GM21528 (cell line): Measurements from ENCODE around the gene SHB.

Source experiments
- ATAC-seq: cut with Tn5 transposase; IDR thresholded peaks from one replicate; pipeline ENCODE4 v1.9.1; 2021; ENCODE audit warnings: mild to moderate bottlenecking, moderate library complexity; ENCODE audit not compliant: unreplicated experiment, low FRiP score

The SHB gene

DNA sequence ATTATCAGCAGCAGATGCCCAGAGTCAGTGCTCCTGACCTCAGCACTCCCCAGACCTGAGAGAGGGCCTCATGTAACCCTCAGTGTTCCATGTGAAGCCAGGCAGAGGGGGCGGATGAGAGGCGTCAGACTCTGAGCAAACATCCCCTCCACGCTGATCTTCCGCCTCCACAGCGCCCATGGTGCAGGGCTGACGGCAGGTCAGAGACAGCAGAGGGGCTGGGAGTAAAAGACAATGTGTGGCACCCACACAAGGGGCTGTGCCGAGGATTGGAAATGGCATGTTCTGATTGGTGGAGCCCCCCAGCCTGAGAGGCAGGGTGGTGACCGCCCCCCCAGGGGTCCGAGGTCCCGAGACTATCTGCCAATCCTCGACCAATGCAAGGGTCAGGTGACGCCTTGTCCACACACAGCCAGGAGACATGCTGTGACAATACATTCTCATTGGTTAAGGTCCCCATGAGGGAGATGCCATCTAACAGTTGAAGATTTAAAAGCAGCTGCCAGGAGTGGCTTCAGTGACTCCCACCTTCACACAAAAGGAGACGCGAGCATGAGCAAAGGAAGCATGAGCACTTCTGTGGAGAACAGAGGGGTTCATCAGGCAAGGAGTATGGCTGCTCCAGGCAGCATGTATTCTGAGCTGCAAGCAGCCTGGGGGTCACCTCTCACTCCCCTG, 145.8 kb downstream of the SHB start:
- no peak for ATAC-seq

DNA sequence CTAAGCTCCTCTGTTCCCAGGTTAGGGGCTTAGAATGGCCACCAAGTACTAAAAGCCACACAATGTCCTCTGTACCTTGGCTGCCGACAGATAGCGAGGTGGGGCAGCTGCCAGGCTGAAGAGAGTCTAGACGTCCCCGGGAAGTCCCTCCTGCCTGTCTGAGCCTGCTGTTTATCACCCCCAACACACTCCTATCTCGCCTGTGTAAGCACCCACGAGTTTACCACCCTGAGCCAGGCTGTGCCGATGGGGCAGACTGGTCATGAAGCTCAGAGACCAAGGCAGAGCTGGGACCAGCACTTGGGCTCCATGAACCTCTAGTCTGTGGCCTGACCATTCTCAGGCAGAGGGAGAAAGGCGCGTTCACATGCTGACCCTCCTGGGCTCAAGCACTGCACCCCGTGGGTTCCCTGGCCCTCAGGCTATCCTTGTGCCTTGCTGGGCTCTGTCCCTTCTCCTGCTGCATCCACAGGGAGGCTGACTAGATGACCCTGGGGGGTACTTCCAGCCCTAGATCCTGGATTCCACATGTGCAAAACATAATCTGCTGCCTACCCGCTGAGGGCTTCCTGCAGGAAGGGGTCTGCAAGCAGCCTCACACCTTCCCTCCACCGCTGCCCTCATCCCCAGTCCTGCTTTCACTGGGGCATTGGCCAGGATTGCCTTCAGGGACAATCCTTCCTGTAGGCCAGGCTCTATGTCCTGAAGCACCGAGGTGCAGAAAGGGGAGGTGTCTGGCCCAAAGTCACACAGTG, 146.5 kb downstream of the SHB start:
- ATAC-seq, result no peak

DNA sequence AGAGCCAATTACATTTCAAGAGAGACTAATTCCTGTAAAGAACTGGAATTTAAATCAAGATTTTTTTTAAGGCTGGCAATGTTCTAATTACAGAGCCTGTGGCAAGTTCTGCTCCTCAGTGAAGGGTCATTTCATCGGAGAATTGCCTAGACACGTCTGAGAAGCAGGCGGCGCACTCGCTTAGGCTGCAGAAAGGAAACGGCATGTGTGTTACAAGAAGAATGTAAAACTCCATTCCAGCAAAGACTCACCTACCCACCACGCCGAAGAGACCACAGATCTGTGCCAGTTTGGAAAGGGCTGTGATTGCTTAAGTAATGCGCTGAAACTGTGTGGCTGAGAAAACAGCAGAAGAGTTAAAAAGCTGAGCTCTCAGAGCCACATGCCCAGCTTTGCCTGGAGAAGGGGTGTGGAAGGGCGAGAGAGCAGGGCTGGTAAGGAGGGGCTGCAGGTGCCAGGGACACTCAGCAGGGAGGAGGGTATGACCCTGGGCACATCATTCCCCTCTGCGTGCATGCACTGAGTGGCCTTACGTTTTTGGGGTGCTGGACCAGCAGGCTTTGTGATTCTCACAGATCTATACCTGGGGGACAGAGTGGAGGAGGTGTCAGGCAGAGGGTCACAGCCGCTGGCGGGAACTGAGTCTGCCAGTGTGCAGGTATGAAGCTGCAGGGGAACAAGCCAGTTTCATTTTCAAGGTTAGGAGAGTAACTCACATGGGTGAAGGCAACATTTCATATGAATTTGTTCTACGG, 147.3 kb downstream of the SHB start:
- no peak for ATAC-seq

DNA sequence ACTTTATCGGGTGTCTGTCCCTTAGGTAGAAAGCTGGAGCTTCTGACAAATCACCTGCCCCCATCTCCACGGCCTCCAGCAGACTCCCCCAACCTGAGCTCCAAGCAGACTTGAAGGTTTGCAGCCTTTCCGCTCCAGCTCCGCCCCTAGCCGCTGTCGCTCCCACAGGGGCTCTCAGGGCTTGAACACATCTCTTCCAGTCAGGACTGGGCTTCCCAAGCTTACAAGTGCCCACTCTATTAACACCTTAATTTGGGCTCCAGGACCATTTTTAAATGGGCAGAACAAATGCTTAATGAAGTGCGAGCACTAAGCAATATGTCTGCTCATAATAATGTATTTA, 147.9 kb downstream of the SHB start:
- no peak for ATAC-seq

DNA sequence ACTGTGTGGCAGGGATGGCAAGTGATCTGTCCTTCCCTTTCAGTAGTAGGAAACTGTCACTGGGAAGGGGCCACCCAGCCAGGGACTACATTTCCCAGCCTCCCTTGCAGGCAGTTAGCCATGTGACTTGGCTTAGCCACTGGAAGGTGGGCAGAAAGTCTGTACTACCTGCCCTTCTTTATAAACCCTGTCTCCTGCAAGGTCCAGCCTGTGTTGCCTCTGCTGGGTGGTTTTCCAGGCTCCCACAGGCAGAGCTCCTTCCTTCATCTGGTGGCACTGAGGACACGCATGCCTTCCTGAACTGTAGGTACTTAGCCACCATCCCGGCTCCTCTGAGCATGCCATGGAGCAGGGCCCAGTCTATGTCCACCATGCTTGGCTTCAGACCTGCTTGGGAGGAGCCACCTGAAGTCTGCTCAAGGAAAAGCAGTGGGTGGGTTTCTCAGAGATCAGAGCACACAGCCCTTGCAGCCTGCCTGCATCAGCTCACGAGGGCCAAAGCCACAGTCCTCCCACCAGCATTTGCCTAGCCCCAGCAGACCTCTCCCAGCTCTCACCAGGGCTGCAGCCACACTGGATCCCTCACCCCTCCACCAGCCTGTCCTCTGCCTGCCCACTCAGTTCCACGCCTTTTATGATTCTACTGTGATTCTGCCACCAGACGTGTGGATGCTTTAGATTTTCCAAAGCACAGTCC, 148.4 kb downstream of the SHB start:
- ATAC-seq, result no peak

DNA sequence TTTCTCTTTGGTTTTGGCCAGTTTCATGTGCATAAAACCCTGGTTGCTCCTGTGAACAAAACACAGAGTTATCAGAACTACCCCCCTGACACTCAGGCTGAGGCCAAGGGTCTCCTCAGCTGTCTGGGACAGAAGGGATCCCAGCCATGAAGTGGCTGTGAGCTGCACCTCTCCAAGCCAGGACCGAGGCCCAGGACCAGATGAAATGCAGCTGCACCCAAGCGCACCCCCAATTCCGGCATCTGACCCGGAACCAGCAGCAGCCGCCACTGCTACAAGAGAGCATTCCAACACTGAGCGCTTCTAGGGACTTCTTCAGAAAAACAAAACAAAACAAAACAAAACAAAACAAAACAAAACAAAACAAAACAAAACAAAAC, 149.1 kb downstream of the SHB start:
- no peak for ATAC-seq

DNA sequence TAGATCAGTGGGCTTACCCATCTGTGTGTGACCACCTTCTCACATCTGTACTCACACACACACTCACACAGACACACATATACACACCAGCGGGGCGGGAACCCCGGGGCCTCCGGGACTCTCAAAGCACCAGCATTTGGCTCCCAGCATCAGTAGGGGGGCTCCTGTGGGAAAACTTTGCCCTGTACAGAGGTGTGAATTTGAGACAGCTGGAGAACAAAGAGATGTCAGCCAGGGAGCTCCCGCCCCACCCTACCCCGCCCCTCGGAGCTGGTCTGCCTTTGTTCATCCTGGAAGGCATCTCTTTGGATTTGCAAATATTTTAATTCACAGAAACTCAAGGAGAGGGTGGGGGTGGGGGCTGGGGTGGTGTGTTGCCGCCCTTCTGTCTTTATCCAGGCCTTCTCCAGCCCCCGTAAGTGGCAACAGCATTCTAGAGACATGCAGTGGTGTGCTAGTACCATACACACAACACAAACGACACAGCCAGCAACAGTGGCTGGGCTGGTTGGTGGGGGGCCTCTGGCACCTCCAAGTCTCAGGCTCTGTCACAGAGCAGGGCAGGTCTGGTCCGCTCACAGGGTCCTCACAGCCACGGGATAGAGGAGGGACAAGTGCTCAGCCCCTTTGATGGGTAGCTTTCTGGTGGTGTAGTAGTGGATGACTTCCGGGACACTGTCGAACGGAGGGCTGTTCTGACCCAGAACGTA, 149.6 kb downstream of the SHB start:
- no peak for ATAC-seq

DNA sequence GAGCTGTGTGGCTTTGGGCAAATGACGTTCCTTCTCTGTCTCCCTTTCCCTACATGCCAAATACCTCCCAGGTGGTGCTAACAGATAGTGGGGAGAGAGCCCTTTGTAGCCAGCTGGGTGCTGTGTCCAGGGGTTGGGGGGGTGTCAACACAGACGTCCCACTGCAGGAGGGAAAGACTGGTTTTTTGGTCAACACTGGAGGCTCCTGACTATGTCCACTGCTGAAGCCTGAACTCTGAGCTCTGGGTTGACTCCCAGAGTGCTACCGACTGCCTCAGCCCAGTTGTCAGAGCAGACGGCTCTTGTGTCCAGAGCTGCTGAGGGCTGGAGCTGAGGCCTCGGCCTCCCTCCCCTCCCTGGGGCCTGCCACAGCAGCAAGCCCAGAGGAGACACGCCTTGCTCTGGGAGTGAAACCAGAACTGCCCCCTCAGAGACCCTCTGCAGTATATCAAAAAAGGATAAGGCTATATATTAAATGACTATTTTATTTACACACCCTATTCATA, 150.3 kb downstream of the SHB start:
- ATAC-seq, result no peak

DNA sequence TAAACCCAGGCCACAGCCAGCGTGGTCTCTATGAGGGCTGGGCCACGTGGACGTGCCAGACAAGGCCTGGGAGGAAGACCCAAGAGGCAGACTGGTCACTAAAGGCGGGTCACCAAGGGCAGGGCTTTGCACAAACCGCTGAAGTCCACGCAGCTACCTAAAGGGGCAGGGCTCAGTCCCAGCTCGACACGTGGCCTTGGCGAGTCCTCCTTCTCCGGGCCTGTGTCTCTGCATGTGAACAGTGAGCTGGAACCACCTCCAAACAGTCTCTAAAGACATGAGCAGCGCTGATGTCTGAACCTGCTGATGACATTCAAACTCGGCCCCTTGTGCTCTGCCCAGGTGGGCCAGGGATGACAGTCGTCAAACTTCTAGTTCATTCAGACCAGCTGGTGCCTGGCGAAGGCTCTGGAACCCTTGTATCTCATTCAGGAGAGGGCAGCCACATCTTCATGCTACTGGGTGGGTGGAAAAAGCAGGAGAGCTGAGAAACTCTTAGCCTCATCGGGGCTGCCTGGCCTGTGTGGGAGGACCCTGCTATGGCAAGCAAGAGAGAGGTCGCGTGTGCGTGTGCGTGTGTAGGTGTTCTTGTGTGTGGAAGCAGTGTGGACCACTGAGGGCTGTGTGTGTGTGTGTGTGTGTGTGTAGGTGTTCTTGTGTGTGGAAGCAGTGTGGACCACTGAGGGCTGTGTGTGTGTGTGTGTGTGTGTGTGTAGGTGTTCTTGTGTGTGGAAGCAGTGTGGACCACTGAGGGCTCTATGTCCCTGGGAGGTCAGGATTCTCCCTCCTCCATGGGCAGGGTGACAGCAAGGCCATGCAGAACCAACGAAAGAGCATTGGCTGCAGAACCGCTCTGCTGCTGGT, 151.0 kb downstream of the SHB start:
- ATAC-seq, result no peak

DNA sequence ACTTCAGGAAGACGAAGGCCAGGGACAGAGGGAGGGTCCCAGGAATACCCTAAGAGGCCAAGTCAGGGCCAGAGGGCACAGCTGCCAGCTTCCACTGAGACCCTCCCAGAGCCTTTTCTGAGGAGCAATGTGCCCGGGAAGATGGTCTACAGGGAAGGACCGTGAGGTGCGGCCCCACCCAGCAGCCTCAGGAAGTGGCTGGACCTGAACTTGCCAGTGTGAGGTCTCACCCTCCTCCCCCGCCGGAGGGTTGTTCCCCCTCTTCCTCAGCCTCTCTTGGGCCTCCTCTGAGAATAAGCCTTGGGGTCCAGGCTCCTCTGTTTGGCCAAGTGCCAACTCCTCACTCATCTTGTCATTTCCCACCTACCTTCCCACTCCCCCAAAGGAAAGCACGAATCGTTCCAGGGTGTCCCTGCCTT, 151.7 kb downstream of the SHB start:
- ATAC-seq, result no peak

DNA sequence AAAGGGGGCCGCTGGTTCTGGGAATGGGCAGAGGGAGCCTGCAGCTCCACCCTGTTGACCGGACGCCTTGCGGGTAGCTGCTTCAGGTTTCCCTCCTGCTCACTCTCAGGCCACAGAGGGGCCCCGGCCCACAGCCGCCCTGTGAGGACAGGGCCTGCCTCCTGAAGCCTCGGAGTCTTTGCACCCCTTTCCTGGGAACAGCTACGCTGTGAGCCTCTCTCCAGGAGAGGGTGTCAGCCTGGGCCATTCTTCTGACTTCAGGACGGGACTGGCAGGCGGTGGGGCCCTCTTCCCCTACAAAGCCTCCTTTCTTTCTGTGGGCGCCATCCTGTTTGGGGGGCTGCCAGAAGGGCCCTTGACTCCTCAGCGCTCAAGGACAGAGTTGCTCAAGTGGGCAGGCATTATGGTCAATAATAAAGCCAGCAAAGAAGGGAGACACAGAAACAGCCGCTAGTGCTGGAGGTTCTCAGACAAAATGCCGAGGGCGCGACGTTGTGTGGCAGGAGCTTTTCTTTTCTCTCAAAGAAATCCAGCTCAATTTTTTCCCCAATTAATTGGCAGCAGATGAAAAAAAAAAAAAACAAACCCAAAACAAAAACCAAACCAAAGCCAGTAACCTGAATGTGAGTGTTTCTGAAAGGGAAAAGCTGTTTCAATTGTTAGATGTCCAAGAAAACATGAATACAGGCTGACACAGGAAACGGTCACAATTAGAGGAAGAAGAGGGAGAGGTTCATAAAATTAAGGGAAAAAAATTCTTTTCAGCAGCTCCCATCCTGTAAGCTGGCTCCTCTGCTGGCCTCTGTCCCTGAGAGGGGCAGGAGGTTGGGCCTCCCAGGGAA, 152.3 kb downstream of the SHB start:
- ATAC-seq, result no peak

DNA sequence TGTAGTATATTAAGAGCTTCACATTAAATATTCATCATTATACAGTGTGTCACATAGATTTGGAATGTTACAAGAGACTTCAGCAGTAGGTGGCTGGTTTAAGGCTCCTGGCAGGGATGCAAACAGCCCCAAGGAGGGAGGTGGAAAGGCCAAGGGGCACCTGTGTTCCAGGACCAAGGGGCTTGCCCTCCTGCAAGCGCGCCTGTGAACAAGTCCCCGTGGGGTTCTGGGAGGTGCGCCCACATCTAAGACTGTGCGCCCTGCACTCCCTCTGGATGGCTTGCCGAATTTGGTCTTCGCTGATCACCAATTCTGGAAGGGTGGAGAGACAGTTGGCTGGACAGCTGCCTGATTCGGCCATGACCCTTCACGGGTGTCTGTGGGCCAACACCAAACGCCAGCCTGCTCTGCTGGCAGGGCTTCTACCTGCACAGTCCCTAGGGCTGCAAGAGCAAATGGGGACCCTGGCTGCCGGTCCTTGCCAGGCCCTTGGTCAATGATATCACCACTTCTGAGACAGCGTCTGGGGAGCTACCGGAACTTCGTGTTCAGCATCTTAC, 153.0 kb downstream of the SHB start:
- ATAC-seq, result no peak

DNA sequence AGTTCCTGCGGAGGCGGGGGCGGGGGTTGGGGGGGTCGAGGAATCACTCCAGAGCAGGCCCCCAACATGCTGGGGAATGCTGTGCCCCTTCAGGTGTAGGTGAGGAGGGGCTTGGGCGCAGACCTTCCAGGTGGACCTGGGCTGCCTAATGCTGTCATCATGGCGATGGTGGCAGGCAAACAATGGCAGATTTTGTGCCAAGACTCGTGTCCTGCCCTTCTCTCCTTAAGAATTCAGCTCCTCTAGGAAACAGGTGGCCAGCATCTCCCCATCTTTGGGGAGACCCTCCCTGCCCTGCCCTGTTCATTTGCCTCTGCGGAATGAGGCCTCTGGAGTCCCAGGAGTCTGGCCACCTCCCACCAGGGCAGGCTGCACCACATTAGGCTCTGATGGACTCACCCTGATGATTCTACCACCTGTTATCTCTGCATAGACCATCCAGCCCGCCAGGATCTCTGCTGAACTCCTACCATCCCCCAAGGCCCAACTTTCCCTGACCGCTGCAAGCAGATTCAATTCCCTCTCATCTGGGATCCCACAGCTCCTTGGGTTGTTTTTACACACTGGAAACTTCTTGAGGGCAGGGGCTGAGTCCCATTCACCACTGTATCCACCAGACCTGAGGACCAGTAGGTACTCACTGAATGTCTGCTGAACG, 154.2 kb downstream of the SHB start:
- no peak for ATAC-seq

DNA sequence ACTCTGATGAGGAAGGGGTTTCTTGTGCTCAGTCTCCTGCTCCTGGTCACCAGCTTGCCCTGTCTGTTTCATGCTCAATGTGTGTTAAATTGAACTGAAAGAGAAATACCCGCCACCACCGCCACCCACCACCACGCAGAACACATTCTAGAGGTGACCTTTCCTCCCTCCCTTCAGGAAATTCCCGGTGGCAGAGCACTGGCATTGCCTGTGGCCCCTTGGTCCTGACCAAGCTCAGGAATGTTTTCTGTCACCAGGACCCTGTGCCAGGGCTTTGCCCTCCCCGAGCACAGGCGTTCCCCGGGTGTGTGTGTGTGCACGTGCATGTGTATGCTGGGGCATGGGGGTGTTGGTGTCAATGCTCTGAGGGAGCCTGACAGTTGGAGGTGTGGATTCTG, 154.9 kb downstream of the SHB start:
- ATAC-seq, result no peak

DNA sequence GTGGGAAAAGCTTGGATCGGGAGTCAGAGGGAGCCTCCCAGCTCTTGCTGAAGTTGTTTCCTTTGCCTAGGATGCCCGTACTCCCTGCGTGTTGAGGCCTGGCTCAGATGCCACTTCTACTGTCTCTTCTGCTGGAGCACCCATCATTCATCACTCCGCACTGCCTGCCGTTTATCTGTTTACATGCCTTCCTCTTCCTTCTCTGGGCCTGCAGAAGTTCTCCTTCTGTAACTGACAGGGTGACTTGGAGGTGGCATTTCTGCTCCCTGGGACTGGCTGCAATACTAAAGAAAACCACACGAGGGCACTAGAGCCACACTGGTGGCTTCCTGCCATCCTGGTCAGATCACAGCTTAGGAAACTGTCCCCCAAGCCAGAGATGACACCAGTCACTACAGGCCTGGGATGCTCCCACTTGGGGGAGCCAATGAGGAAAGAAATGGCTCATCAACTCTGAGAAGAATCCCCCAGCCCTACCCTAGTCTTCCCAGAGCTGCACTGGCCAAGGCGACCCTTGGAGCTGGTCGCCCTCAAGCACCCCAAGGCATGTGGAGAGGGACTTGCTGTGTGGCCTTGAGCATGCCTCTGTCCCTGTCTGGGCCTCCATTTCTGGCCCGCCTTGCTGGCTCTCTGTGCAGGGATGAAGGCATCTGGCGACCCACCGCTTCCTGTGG, 155.4 kb downstream of the SHB start:
- peak; percentile 79 for ATAC-seq

DNA sequence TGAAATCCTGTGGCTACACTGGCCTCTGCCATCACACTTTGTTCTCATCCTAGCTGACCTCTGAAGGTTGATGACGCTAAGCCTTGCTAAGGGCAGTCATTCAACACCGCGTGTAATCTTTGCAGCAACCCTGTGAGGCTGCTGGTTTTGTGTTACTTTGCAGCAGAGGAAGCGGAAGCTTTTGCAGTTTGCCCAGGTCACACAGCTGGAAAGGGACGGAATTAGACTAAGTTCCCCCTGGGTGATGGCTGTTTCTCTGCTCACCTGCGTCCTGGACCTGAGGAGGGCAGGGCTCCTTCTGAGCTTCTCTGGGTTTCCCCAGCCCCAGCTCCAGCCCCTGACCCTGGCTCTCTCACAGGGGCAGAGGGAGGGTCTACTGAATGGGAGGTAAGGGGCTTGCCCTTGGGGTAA, 157.8 kb downstream of the SHB start:
- ATAC-seq, result no peak

DNA sequence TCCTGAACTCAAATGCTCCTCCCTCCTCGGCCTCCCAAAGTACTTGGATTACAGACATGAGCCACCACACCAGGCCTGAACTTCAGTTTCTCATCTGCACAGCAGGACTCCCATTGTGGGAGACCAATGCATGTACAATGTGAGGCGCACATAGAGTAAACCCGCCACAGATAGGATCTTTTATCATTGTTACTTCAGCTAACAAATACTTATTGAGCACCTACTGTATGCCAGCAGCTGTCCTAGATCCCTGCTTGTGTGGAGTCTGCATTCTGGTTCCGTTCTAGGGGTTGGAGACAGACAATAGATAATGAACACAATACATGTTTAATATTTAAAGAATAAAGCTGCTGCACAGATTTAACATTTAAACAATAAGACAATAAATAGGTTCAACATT, 158.8 kb downstream of the SHB start:
- no peak for ATAC-seq
